D721Med (cell line): Measurements from ENCODE around the gene VWA8.
"Not testable (repeated sequence)": the region's sequence is repeated elsewhere in the genome, so short reads cannot be mapped to it uniquely, and the experiment has no call there.

Experiments
- DNase-seq: peaks from one replicate; pipeline ENCODE4 v3.0.0; 2011; ENCODE audit warnings: low spot score; ENCODE audit not compliant: insufficient read length
- FAIRE-seq: peaks from 2 replicates; lab custom pipeline; 2011; peaks lifted over from hg19 to GRCh38; lab: Jason Lieb, UNC
- TF ChIP-seq, protein P1 (sequence below): IDR thresholded peaks from 2 replicates; pipeline ENCODE4 v1.5.1; 2012; ENCODE audit warnings: mild to moderate bottlenecking, control low read depth; ENCODE audit not compliant: insufficient read depth; ENCODE audit errors: missing control alignments

Gene VWA8

DNA sequence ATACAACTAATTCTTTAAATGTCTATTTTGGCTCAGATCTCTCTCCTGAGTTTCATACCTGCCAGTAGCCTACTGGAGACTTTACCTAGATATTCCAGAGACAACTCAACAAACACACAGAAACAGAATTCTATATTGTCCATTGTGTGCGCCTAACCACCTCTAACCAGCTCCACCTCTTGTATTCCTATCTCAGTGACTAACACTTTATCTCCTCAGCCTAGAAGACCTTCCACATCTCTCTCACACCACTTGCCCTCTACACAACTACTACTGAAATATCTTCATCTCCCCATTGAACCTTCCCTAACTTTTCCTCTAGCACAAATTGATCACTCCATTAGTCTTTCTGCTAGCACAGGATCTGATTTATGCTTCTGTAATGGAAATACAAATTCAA lies 6.7 kb downstream of the VWA8 start:
- TF ChIP-seq, protein P1, sequence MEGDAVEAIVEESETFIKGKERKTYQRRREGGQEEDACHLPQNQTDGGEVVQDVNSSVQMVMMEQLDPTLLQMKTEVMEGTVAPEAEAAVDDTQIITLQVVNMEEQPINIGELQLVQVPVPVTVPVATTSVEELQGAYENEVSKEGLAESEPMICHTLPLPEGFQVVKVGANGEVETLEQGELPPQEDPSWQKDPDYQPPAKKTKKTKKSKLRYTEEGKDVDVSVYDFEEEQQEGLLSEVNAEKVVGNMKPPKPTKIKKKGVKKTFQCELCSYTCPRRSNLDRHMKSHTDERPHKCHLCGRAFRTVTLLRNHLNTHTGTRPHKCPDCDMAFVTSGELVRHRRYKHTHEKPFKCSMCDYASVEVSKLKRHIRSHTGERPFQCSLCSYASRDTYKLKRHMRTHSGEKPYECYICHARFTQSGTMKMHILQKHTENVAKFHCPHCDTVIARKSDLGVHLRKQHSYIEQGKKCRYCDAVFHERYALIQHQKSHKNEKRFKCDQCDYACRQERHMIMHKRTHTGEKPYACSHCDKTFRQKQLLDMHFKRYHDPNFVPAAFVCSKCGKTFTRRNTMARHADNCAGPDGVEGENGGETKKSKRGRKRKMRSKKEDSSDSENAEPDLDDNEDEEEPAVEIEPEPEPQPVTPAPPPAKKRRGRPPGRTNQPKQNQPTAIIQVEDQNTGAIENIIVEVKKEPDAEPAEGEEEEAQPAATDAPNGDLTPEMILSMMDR: no peak
- FAIRE-seq: no peak
- no peak for DNase-seq

DNA sequence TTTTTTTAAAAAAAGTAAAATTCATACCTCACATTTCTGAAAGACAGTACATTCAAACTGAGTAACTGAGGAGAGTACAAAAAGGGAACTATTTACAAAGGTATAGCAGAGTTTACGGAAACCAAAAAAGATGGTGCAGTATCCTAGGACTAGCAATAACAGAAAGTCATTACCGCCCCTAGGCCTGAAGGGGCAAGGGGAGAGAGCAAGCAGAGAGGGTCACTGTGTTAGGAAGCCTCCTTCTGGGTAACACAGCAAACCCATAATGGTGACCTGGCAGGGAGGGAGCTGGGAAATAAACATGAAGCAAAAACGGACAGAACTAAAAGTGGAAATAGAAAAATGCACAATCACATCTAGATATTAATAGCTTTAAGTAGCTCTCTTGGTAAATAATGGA lies 8.2 kb downstream of the VWA8 start:
- FAIRE-seq (no peak), DNase-seq (no peak)
- TF ChIP-seq, protein P1: no peak

DNA sequence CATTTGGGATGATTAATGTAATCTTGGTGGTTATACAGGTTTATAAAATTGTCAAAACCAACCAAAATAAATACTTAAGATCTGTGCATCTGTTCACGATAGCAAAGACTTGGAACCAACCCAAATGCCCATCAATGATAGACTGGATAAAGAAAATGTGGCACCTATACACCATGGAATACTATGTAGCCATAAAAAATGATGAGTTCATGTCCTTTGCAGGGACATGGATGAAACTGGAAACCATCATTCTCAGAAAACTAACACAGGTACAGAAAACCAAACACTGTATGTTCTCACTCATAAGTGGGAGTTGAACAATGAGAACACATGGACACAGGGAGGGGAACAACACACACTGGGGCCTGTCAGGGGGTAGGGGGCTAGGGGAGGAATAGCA lies 11.8 kb downstream of the VWA8 start:
- not testable (repeated sequence) for FAIRE-seq, DNase-seq

DNA sequence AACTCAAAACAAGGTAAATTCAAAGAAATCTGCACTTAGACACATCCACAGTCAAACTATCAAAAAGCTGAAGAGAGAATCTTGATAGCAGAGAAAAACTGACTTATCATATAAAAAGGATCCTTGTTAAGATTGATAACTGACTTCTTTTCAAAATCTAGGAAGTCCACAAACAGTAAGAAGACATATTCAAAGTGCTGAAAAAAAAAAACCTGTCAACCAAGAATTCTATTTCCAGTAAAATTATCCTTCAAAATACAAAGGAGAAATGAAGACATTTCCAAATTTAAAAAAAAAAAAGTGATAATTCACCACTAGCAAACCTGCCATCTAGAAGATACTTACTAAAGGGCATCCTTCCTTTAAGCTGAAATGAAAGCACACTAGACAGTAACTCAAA lies 15.0 kb downstream of the VWA8 start:
- no peak for DNase-seq
- TF ChIP-seq, protein P1: no peak
- FAIRE-seq: no peak

DNA sequence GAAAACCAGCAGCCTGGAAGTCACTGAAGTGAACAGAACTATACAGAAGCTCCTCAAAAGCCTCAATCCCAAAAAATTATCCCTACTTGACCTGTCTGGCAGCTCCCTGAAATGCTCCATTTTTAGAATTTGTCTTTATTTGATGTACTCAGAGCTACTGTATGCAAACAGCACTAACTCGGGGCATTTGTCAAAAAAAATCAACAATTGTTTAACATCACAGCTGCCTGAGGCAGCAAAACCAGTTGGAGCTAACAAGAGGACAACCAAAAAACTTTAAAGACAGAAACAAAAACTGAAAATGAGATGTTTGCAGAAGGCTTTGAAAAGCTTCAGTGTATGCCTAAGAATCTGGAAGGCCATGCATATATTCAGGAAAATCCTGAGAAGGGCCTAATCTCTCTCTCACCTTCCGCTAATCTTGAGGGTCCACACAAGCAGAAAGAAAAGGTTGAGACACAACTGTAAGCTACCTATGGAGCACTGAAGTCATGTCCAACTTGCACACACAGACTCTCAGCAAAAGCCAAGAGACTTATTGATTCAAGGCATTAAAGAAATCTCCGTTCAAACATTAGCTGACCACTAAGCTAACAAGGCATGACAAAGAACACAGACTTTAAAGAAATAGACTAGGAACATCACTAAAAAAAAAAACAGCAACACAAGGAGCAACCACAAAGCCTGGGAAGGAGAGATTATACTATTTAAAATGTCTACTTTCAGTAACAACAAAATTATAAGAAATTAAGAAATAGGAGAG lies 16.1 kb downstream of the VWA8 start:
- TF ChIP-seq, protein P1: no peak
- DNase-seq (no peak), FAIRE-seq (peak; percentile 21)

DNA sequence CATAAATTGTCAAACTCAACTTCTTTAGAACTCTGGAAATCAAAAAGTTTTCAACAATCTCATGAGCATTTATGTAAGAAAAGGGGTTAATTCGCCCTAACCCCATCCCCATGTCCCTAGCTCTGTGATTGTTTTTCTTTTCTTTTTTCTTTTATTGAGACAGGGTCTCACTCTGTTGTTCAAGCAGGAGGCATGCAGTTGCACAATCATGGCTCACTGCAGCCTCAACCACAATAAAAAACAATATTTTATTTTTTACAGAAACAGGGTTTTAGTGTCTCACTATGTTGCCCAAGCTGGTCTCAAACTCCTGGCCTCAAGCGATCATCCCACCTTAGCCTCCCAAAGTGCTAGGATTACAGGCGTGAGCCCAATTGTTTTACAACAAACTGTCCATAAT lies 16.7 kb downstream of the VWA8 start:
- TF ChIP-seq, protein P1: no peak

DNA sequence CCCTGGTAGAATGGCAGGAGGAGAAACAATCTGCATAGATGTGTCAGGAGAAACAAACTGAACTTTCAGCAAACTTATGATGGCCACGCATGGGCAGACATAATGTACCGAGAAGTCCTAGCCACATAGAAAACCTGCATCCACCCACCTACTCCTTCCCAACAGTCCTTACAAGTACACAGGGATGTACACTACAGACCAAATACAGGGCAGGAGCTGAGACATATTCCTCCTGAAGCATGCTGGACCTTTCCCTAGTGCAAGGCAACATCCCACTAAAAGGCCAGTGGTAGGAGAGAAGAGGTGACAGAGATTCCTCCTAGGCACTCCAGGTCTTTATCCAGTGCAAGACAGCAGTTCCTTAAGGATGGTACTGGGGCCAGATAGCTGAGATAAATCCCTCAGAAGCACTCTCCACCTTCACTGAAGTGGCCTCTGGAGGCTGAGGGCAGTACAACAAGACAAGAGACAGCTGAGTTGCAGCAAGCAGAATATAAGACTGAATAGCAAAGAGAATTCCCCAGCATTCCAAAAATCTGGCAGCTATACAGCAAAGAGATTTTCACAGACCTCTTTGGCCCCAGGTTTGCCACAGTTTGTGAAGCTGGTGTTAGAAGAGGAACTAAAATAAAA lies 18.3 kb downstream of the VWA8 start:
- TF ChIP-seq, protein P1: peak; percentile 41
- FAIRE-seq (no peak), DNase-seq (no peak)

More for the DNA sequence above, 16.7 kb downstream of the VWA8 start:
- FAIRE-seq (no peak), DNase-seq (no peak)
